Fibroblast of lung (primary cell): Measurements from ENCODE around the gene LRFN2. TPM values are rescaled to one million over a fixed set of nuclear protein-coding genes. Genes with fewer than 3 reads are reported as not detected.

Experiments used
- DNase-seq, 2 donors: peaks; one replicate each; pipeline versions ENCODE4 v3.0.0 to v3.0.0-alpha.2; 2010; ENCODE audit warnings: low read depth in 2 of 2
- H2AFZ ChIP-seq: 2 replicates; pipeline ENCODE4 v1.5.1; 2012; ENCODE audit warnings: low read length, control low read depth, inconsistent platforms
- H3K27ac ChIP-seq: 2 replicates; pipeline ENCODE4 v1.5.1; 2011; ENCODE audit warnings: low read length, control low read depth; ENCODE audit not compliant: insufficient read depth
- H3K27me3 ChIP-seq: 2 replicates; pipeline ENCODE4 v1.5.1; 2011; ENCODE audit warnings: mild to moderate bottlenecking, low read length; ENCODE audit not compliant: control insufficient read depth, insufficient read depth
- H3K36me3 ChIP-seq: 2 replicates; pipeline ENCODE4 v1.5.1; 2011; ENCODE audit warnings: low read length; ENCODE audit not compliant: control insufficient read depth, insufficient read depth
- H3K4me1 ChIP-seq: 2 replicates; pipeline ENCODE4 v1.5.1; 2011; ENCODE audit warnings: low read length; ENCODE audit not compliant: control insufficient read depth, insufficient read depth; ENCODE audit errors: extremely low read depth
- H3K4me2 ChIP-seq: 2 replicates; pipeline ENCODE4 v1.5.1; 2011; ENCODE audit warnings: low read length, control low read depth; ENCODE audit not compliant: insufficient read depth; ENCODE audit errors: extremely low read depth
- H3K4me3 ChIP-seq, 4 experiments: fragments of 200-600 bp in 1 of 4; sonication (generic) in 1 of 4; replicated peaks in 1 of 4; 2 replicates each; pipeline ENCODE4 v1.5.1; 2011 to 2016; ENCODE audit warnings: low read length in 4 of 4, low read depth in 3 of 4, mild to moderate bottlenecking in 3 of 4, control low read depth in 2 of 4, inconsistent platforms in 1 of 4, mixed read lengths in 1 of 4; ENCODE audit not compliant: insufficient read depth in 1 of 4; ENCODE audit errors: control extremely low read depth in 1 of 4
- H3K79me2 ChIP-seq: 2 replicates; pipeline ENCODE4 v1.5.1; 2012; ENCODE audit warnings: mild to moderate bottlenecking, low read length, inconsistent platforms; ENCODE audit not compliant: control insufficient read depth, insufficient read depth
- H3K9ac ChIP-seq: 2 replicates; pipeline ENCODE4 v1.5.1; 2011; ENCODE audit warnings: mild to moderate bottlenecking, low read length, control low read depth; ENCODE audit not compliant: insufficient read depth
- H3K9me3 ChIP-seq: 2 replicates; pipeline ENCODE4 v1.5.1; 2012; ENCODE audit warnings: low read depth, low read length; ENCODE audit not compliant: control insufficient read depth, insufficient read depth
- H4K20me1 ChIP-seq: 2 replicates; pipeline ENCODE4 v1.5.1; 2011; ENCODE audit warnings: low read length; ENCODE audit not compliant: control insufficient read depth, insufficient read depth; ENCODE audit errors: extremely low read depth
- EZH2 ChIP-seq: IDR thresholded peaks from 2 replicates; pipeline ENCODE4 v1.5.1; 2012; ENCODE audit warnings: low read length, control low read depth, mild to moderate bottlenecking; ENCODE audit errors: missing control alignments
- polyA plus RNA-seq, 2 donors: library from polyadenylated mRNA; depleted of rRNA in 1 of 2; stranded (reverse) in 1 of 2; unstranded in 1 of 2; fragments of >200 nt; gene quantifications; 2 replicates each; pipeline ENCODE4 v1.2.1, GENCODE V29; 2011 to 2012; ENCODE audit warnings: missing spikeins in 1 of 2
- total RNA-seq: library from RNA; depleted of rRNA; stranded (reverse); fragments of >200 nt; gene quantifications from 2 replicates; pipeline ENCODE4 v1.2.1, GENCODE V29; 2014
- TF ChIP-seq, protein P1 (sequence below), 2 donors: IDR thresholded peaks in 1 of 2; conservative IDR thresholded peaks in 1 of 2; 1 replicate in 1 of 2; 2 replicates in 1 of 2; pipeline ENCODE4 v1.5.1; 2011 to 2012; ENCODE audit warnings: low read length in 2 of 2, control low read depth in 1 of 2, inconsistent platforms in 1 of 2, low read depth in 1 of 2, mild to moderate bottlenecking in 1 of 2

LRFN2 gene
- total and polyA plus RNA-seq, 2 donors (not counting 1 experiment from before 2014, with no cell fraction given) = not detected

DNA sequence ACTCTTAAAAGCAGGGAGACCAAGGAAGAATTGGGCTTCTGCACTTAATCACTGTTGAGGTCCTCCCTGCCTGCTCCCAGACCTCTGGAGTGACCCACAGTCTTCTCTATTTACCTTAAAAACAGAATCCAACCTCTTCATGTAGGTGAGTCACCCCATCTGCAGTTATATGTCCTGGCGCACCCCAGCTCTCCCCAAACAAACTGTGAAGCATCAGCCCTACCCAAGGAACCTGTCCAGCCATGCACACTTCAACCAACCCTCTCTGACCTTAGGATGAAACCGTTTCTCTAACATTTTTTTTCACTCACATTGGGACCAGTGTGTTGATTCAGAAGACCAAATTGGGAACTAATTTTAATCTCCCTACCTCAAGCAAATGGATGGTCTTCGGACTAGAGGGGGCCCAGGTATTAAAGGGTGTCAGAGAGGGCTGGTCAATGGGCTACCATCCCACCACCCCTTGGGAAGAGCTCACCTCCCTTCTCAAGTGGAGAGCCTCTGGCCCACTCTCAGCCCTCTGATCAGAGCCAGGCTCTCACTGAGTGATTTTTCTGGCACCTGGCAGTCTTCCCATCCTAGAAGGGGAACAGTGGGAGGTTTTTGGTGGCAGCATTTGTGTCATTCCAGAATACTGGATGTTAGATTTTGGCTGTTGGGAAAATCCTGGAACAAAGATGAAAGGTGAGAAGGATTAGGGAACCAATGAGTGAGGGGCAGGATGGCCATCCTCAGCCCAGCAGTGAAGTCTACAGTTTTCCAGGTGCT lies 203.6 kb downstream of the LRFN2 start:
- no peaks in the 10 kb centered on the region for H3K9me3 ChIP-seq

DNA sequence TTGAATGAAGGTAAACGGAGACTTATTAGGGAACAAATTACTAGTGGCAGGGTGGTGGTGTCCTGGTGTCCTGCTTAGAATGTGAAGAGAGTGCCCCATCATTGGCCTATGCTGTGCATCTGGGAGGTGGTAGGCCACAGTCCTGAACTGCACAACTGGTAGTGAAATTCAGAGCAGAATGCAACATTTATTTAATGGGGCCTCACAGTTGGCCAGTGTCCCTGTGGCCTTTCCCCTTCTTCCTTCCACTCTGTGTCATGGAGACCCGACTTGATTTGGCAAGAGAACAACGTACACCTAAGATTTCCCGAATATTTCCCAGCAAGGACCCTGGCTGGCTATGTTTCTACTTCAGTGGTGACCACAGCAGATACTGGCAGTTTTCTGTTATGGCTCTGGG lies 206.9 kb downstream of the LRFN2 start:
- no peaks in the 10 kb centered on the region for H3K4me1 ChIP-seq
- no peak overlapping the region for H3K4me3 ChIP-seq
- TF ChIP-seq, protein P1, sequence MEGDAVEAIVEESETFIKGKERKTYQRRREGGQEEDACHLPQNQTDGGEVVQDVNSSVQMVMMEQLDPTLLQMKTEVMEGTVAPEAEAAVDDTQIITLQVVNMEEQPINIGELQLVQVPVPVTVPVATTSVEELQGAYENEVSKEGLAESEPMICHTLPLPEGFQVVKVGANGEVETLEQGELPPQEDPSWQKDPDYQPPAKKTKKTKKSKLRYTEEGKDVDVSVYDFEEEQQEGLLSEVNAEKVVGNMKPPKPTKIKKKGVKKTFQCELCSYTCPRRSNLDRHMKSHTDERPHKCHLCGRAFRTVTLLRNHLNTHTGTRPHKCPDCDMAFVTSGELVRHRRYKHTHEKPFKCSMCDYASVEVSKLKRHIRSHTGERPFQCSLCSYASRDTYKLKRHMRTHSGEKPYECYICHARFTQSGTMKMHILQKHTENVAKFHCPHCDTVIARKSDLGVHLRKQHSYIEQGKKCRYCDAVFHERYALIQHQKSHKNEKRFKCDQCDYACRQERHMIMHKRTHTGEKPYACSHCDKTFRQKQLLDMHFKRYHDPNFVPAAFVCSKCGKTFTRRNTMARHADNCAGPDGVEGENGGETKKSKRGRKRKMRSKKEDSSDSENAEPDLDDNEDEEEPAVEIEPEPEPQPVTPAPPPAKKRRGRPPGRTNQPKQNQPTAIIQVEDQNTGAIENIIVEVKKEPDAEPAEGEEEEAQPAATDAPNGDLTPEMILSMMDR (conservative IDR thresholded peaks at IDR 0.05 in 1 of 2, IDR thresholded peaks at IDR 0.05 in 1 of 2; ENCODE audit: low read depth in 1 of 2, low read length in 2 of 2) = no peak
- no peak overlapping the region for H3K4me2 ChIP-seq
- H3K27ac ChIP-seq = no peak overlapping the region
- no peak overlapping the region for H2AFZ ChIP-seq
- no peaks in the 10 kb centered on the region for H3K79me2 ChIP-seq
- H4K20me1 ChIP-seq = no peaks in the 10 kb centered on the region
- no peaks in the 10 kb centered on the region for H3K27me3 ChIP-seq
- H3K9ac ChIP-seq = no peak overlapping the region
- H3K36me3 ChIP-seq = no peaks in the 10 kb centered on the region
- no peak for DNase-seq
- no peaks in the 10 kb centered on the region for H3K9me3 ChIP-seq

More for the DNA sequence above, 203.6 kb downstream of the LRFN2 start:
- no peaks in the 10 kb centered on the region for H3K4me1 ChIP-seq
- H2AFZ ChIP-seq = no peak overlapping the region
- H3K9ac ChIP-seq = no peak overlapping the region
- H3K4me2 ChIP-seq = no peak overlapping the region
- DNase-seq = no peak
- no peaks in the 10 kb centered on the region for H4K20me1 ChIP-seq
- H3K4me3 ChIP-seq = no peak overlapping the region
- no peaks in the 10 kb centered on the region for H3K36me3 ChIP-seq
- TF ChIP-seq, protein P1 (conservative IDR thresholded peaks at IDR 0.05 in 1 of 2, IDR thresholded peaks at IDR 0.05 in 1 of 2; ENCODE audit: low read depth in 1 of 2, low read length in 2 of 2) = no peak
- no peak for TF ChIP-seq EZH2
- H3K27ac ChIP-seq = no peak overlapping the region
- no peaks in the 10 kb centered on the region for H3K79me2 ChIP-seq
- no peaks in the 10 kb centered on the region for H3K27me3 ChIP-seq

DNA sequence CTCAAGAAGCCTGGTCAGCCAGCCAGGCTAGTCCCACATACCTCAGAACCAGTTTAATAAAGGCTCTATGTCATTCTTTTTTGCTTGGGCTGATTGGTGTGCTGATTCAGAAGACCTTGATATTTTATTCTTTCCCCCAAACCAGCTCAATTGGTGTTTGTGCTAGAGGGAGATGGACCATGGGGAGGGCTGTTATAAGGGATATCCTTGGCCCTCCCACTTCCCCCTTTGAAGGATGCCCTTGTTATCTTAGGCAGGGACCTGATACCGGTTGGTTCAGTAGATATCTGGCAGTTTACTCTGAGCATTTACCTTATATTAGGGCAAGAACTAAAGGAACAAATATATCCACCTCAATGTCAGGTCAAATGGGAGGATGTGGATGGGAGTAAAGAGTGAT lies 207.4 kb downstream of the LRFN2 start:
- TF ChIP-seq, protein P1 (conservative IDR thresholded peaks at IDR 0.05 in 1 of 2, IDR thresholded peaks at IDR 0.05 in 1 of 2; ENCODE audit: low read depth in 1 of 2, low read length in 2 of 2) = no peak
- no peak for TF ChIP-seq EZH2
- Histone ChIP-seq H3K4me1 (no peaks in the 10 kb centered on the region), H3K27me3 (no peaks in the 10 kb centered on the region), H3K9ac (no peak overlapping the region), H3K36me3 (no peaks in the 10 kb centered on the region), H2AFZ (no peak overlapping the region), H3K79me2 (no peaks in the 10 kb centered on the region), H3K4me2 (no peak overlapping the region), H3K27ac (no peak overlapping the region), H3K9me3 (no peaks in the 10 kb centered on the region), H3K4me3 (no peak overlapping the region), H4K20me1 (no peaks in the 10 kb centered on the region)
- DNase-seq = no peak
